ENCODE data around the gene LIAS. TPM values are rescaled to one million over a fixed set of nuclear protein-coding genes. Genes with fewer than 3 reads are reported as not detected.

The LIAS gene
- total RNA-seq, 4 donors from 2014 or later, result 8.9 to 21.4 (median 19.0) TPM

- no peaks in the 10 kb centered on the region for H3K36me3 ChIP-seq
- no peak for TF ChIP-seq POLR2A (IDR thresholded peaks at IDR 0.05)
- TF ChIP-seq POLR2AphosphoS5 (IDR thresholded peaks at IDR 0.05), result no peak
- WGBS, result 81% methylated on average over 1 of the region's 1 CpG
- H3K9me3 ChIP-seq, result no peaks in the 10 kb centered on the region
- DNase-seq (ENCODE audit: low spot score in 2 of 2), result no peak
- H3K27me3 ChIP-seq, result no peaks in the 10 kb centered on the region
- no peak overlapping the region for H3K27ac ChIP-seq
- no peaks in the 10 kb centered on the region for H3K4me1 ChIP-seq
- H3K4me3 ChIP-seq, result no peak overlapping the region
Observed at GRCh38 chr4:39426728-39427127, 32.1 kb upstream of the LIAS start.

GRCh38 chr4:39427520-39428114, 31.2 kb upstream of the LIAS start:
- Histone ChIP-seq H3K27me3 (no peaks in the 10 kb centered on the region), H3K9me3 (no peaks in the 10 kb centered on the region), H3K36me3 (no peaks in the 10 kb centered on the region), H3K4me1 (no peaks in the 10 kb centered on the region), H3K27ac (no peak overlapping the region), H3K4me3 (no peak overlapping the region)
- 31% methylated on average over 10 of the region's 10 CpGs for WGBS
- TF ChIP-seq POLR2A (IDR thresholded peaks at IDR 0.05), result no peak
- no peak for TF ChIP-seq EP300 (IDR thresholded peaks at IDR 0.05)
- no peak for TF ChIP-seq POLR2AphosphoS5 (IDR thresholded peaks at IDR 0.05)
- TF ChIP-seq CTCF (IDR thresholded peaks at IDR 0.05), result no peak
- DNase-seq (ENCODE audit: low spot score in 2 of 2), result no peak

GRCh38 chr4:39429476-39430334, 29.2 kb upstream of the LIAS start:
- no peak for DNase-seq (ENCODE audit: low spot score in 2 of 2)
- H3K4me1 ChIP-seq, result no peaks in the 10 kb centered on the region
- H3K27me3 ChIP-seq, result no peaks in the 10 kb centered on the region
- H3K27ac ChIP-seq, result no peak overlapping the region
- H3K4me3 ChIP-seq, result no peak overlapping the region
- H3K9me3 ChIP-seq, result no peaks in the 10 kb centered on the region
- 61% methylated on average over 4 of the region's 4 CpGs for WGBS
- no peaks in the 10 kb centered on the region for H3K36me3 ChIP-seq
- TF ChIP-seq EP300 (IDR thresholded peaks at IDR 0.05) (no peak), POLR2A (IDR thresholded peaks at IDR 0.05) (no peak), POLR2AphosphoS5 (IDR thresholded peaks at IDR 0.05) (no peak), CTCF (IDR thresholded peaks at IDR 0.05) (no peak)

- Histone ChIP-seq H3K4me3 (no peak overlapping the region), H3K4me1 (no peaks in the 10 kb centered on the region), H3K36me3 (no peaks in the 10 kb centered on the region), H3K9me3 (no peaks in the 10 kb centered on the region), H3K27ac (no peak overlapping the region), H3K27me3 (no peaks in the 10 kb centered on the region)
- 88% methylated on average over 11 of the region's 11 CpGs for WGBS
- no peak for DNase-seq (ENCODE audit: low spot score in 2 of 2)
- TF ChIP-seq POLR2A (IDR thresholded peaks at IDR 0.05) (no peak), EP300 (IDR thresholded peaks at IDR 0.05) (no peak), CTCF (IDR thresholded peaks at IDR 0.05) (no peak), POLR2AphosphoS5 (IDR thresholded peaks at IDR 0.05) (no peak)
Observed at GRCh38 chr4:39433878-39434492, 24.9 kb upstream of the LIAS start.

- no peaks in the 10 kb centered on the region for H3K27me3 ChIP-seq
- H3K9me3 ChIP-seq, result no peaks in the 10 kb centered on the region
- no peak for TF ChIP-seq EP300 (IDR thresholded peaks at IDR 0.05)
- TF ChIP-seq POLR2AphosphoS5 (IDR thresholded peaks at IDR 0.05), result no peak
- no peak for TF ChIP-seq CTCF (IDR thresholded peaks at IDR 0.05)
- TF ChIP-seq POLR2A (IDR thresholded peaks at IDR 0.05), result no peak
- H3K4me3 ChIP-seq, result no peak overlapping the region
- no peaks in the 10 kb centered on the region for H3K4me1 ChIP-seq
- DNase-seq (ENCODE audit: low spot score in 2 of 2), result no peak
- no peak overlapping the region for H3K27ac ChIP-seq
- no peaks in the 10 kb centered on the region for H3K36me3 ChIP-seq
- 51% methylated on average over 7 of the region's 7 CpGs for WGBS
Observed at GRCh38 chr4:39435659-39436563, 22.9 kb upstream of the LIAS start.

All from suprapubic skin (tissue), 4 donors.